ENCODE data around the gene CALCOCO1.

- TF ChIP-seq POLR2AphosphoS5 (IDR thresholded peaks at IDR 0.05; ENCODE audit: low read depth) (no peak), CTCF (IDR thresholded peaks at IDR 0.05; ENCODE audit: insufficient read depth, low read length) (no peak), REST (IDR thresholded peaks at IDR 0.05; ENCODE audit: insufficient replicate concordance, low read depth) (no peak), SPI1 (IDR thresholded peaks at IDR 0.05; ENCODE audit: borderline replicate concordance, low read depth) (no peak), GABPA (IDR thresholded peaks at IDR 0.05; ENCODE audit: low read depth) (no peak)
Observed at GRCh38 chr12:53725824-53726223, 1.4 kb downstream of the CALCOCO1 start.
